HG03095 (cell line): ENCODE results near the gene LRWD1.
"Not testable (repeated sequence)": the region's sequence is repeated elsewhere in the genome, so short reads cannot be mapped to it uniquely, and the experiment has no call there.

Experiments used
- ATAC-seq: cut with Tn5 transposase; IDR thresholded peaks from one replicate; pipeline ENCODE4 v1.9.1; 2021; ENCODE audit warnings: moderate library complexity; ENCODE audit not compliant: unreplicated experiment

The LRWD1 gene

GRCh38 chr7:102493220-102493935, 28.6 kb downstream of the LRWD1 start:
- ATAC-seq: peak; percentile 34

- ATAC-seq: peak; percentile 2
Measured at GRCh38 chr7:102494026-102494425, 29.2 kb downstream of the LRWD1 start.

- peak; percentile 70 for ATAC-seq
Measured at GRCh38 chr7:102494473-102495149, 29.8 kb downstream of the LRWD1 start.

- not testable (repeated sequence) for ATAC-seq
Measured at GRCh38 chr7:102496861-102497260, 32.1 kb downstream of the LRWD1 start.

GRCh38 chr7:102497308-102497707, 32.5 kb downstream of the LRWD1 start:
- ATAC-seq: not testable (repeated sequence)

- not testable (repeated sequence) for ATAC-seq
Measured at GRCh38 chr7:102498321-102498720, 33.5 kb downstream of the LRWD1 start.

GRCh38 chr7:102503141-102503540, 38.4 kb downstream of the LRWD1 start:
- ATAC-seq: not testable (repeated sequence)

- ATAC-seq: not testable (repeated sequence)
Measured at GRCh38 chr7:102505298-102506185, 40.8 kb downstream of the LRWD1 start.

- not testable (repeated sequence) for ATAC-seq
Measured at GRCh38 chr7:102507410-102508088, 42.8 kb downstream of the LRWD1 start.

GRCh38 chr7:102510575-102510974, 45.8 kb downstream of the LRWD1 start:
- ATAC-seq: not testable (repeated sequence)

- peak; percentile 38 for ATAC-seq
Measured at GRCh38 chr7:102511860-102512522, 47.2 kb downstream of the LRWD1 start.

- not testable (repeated sequence) for ATAC-seq
Measured at GRCh38 chr7:102512642-102513221, 47.9 kb downstream of the LRWD1 start.

- peak; percentile 58 for ATAC-seq
Measured at GRCh38 chr7:102514881-102515721, 50.3 kb downstream of the LRWD1 start.

- ATAC-seq: not testable (repeated sequence)
Measured at GRCh38 chr7:102515889-102516288, 51.1 kb downstream of the LRWD1 start.

GRCh38 chr7:102516951-102517350, 52.2 kb downstream of the LRWD1 start:
- peak; percentile 20 for ATAC-seq

- ATAC-seq: peak; percentile 60
Measured at GRCh38 chr7:102517550-102518147, 52.9 kb downstream of the LRWD1 start, which contains the start of gene RASA4B. Gene RASA4B (minus strand): TSS chr7:102517777. CDS start chr7:102517710, 67 bp downstream.

- not testable (repeated sequence) for ATAC-seq
Measured at GRCh38 chr7:102520797-102521196, 56.0 kb downstream of the LRWD1 start.
